ENCODE measurements around the gene EXOC7.

EXOC7 gene

DNA sequence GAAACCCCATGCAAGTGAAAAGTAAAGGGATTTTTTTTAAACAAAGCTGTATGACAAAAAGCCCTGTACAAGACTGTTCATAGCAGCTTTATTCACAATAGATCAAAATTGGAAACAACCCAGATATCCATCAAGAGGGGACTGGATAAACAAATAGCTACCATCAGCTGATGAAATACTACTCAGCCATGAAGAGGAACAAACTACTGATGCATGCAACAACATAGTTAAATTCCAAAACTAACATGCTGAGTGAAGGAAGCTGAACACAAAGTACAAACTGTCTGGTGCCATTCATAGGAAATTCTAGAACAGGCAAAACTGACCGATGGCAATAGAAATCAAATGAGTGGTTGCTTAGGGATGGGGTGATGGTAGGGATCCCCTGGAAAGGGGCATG lies 22.3 kb upstream of the EXOC7 start:
- H3K4me3 ChIP-seq (ENCODE audit: extremely low read depth, insufficient read depth, low read length, poor library complexity, severe bottlenecking), result no peak overlapping the region
- H3K36me3 ChIP-seq (ENCODE audit: control insufficient read depth, insufficient read depth, low read length), result no peaks in the 10 kb centered on the region
- H3K27ac ChIP-seq (ENCODE audit: low read depth, low read length, severe bottlenecking), result no peak overlapping the region
- H3K9me3 ChIP-seq (ENCODE audit: control insufficient read depth, low read length), result no peaks in the 10 kb centered on the region
- no peaks in the 10 kb centered on the region for H3K4me1 ChIP-seq (ENCODE audit: control insufficient read depth, insufficient read depth, low read length, poor library complexity, severe bottlenecking)
- 100% methylated on average over 1 of the region's 1 CpG for WGBS, 2 experiments (ENCODE audit: insufficient coverage in 2 of 2)

GRCh38 chr17:76125391-76125675 lies 21.7 kb upstream of the EXOC7 start:
- H3K36me3 ChIP-seq (ENCODE audit: control insufficient read depth, insufficient read depth, low read length), result no peaks in the 10 kb centered on the region
- no peak overlapping the region for H3K27ac ChIP-seq (ENCODE audit: low read depth, low read length, severe bottlenecking)
- H3K4me1 ChIP-seq (ENCODE audit: control insufficient read depth, insufficient read depth, low read length, poor library complexity, severe bottlenecking), result no peaks in the 10 kb centered on the region
- 79 to 89% methylated on average over 4 to 5 of the region's 5 CpGs for WGBS, 2 experiments (ENCODE audit: insufficient coverage in 2 of 2)
- H3K9me3 ChIP-seq (ENCODE audit: control insufficient read depth, low read length), result no peaks in the 10 kb centered on the region
- no peak overlapping the region for H3K4me3 ChIP-seq (ENCODE audit: extremely low read depth, insufficient read depth, low read length, poor library complexity, severe bottlenecking)

GRCh38 chr17:76124582-76125390 lies 21.2 kb upstream of the EXOC7 start:
- H3K9me3 ChIP-seq (ENCODE audit: control insufficient read depth, low read length), result no peaks in the 10 kb centered on the region
- H3K4me3 ChIP-seq (ENCODE audit: extremely low read depth, insufficient read depth, low read length, poor library complexity, severe bottlenecking), result no peak overlapping the region
- H3K36me3 ChIP-seq (ENCODE audit: control insufficient read depth, insufficient read depth, low read length), result no peaks in the 10 kb centered on the region
- 87 to 90% methylated on average over 13 to 18 of the region's 22 CpGs for WGBS, 2 experiments (ENCODE audit: insufficient coverage in 2 of 2)
- H3K27ac ChIP-seq (ENCODE audit: low read depth, low read length, severe bottlenecking), result no peak overlapping the region
- H3K4me1 ChIP-seq (ENCODE audit: control insufficient read depth, insufficient read depth, low read length, poor library complexity, severe bottlenecking), result no peaks in the 10 kb centered on the region

DNA sequence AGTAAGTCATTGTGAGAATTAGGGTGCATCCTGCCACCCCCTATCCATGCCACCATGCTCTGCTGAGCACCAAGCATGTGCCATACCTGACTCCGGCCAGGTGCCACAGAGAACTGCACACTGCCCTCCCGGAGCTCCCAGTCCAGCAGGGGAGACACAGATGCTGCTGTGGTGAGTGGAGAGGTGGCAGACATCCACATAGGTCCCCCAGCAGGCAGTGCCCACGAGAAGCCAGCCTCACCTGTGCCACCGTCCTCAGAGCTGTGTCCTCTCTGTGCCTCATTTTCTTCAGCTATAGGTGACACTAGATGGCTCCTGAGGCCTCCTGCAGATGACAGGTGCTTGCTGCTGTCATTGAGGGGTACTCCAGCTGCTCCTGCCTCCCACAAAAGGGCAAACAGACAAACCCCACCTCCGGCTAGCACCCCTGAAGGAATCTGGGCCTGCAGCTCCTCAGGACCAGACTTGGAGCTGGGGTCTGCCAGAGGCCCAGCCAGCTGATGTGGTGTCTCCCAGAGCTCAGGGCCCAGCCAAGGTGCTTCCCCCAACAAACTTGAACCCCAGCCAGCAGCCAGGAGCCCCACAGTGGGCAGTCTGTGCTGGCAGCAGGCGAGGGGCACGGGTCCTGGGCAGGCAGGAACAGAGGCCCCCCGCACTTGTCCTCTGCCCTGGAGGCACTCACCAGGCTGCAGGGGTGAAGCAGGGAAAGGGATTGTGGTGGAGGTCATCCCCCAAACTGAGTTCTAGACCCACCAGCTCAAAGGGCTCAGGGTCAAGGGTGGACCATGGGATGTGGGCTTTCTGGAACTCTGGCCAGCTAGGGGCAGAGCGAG lies 20.4 kb upstream of the EXOC7 start:
- H3K9me3 ChIP-seq (ENCODE audit: control insufficient read depth, low read length), result no peaks in the 10 kb centered on the region
- H3K27ac ChIP-seq (ENCODE audit: low read depth, low read length, severe bottlenecking), result no peak overlapping the region
- no peaks in the 10 kb centered on the region for H3K36me3 ChIP-seq (ENCODE audit: control insufficient read depth, insufficient read depth, low read length)
- H3K4me1 ChIP-seq (ENCODE audit: control insufficient read depth, insufficient read depth, low read length, poor library complexity, severe bottlenecking), result no peaks in the 10 kb centered on the region
- no peak overlapping the region for H3K4me3 ChIP-seq (ENCODE audit: extremely low read depth, insufficient read depth, low read length, poor library complexity, severe bottlenecking)
- WGBS, 2 experiments (ENCODE audit: insufficient coverage in 2 of 2), result 70 to 71% methylated on average over 8 to 9 of the region's 9 CpGs

DNA sequence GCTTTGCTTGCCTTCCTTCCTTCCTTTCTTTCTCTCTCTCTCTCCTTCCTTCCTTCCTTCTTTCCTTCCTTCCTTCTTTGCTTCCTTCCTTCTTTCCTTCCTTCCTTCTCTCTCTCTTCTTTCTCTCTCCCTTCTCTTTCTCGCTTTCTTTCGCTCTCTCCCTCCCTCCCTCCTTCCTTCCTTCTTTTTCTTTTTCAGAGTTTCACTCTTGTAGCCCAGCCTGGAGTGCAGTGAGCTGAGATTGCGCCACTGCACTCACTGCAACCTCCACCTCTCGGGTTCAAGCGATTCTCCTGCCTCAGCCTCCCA lies 19.6 kb upstream of the EXOC7 start:
- no peaks in the 10 kb centered on the region for H3K36me3 ChIP-seq (ENCODE audit: control insufficient read depth, insufficient read depth, low read length)
- H3K9me3 ChIP-seq (ENCODE audit: control insufficient read depth, low read length), result no peaks in the 10 kb centered on the region
- H3K4me3 ChIP-seq (ENCODE audit: extremely low read depth, insufficient read depth, low read length, poor library complexity, severe bottlenecking), result no peak overlapping the region
- H3K27ac ChIP-seq (ENCODE audit: low read depth, low read length, severe bottlenecking), result no peak overlapping the region
- no peaks in the 10 kb centered on the region for H3K4me1 ChIP-seq (ENCODE audit: control insufficient read depth, insufficient read depth, low read length, poor library complexity, severe bottlenecking)
- WGBS, 2 experiments (ENCODE audit: insufficient coverage in 2 of 2), result 65 to 67% methylated on average over 3 to 4 of the region's 5 CpGs

DNA sequence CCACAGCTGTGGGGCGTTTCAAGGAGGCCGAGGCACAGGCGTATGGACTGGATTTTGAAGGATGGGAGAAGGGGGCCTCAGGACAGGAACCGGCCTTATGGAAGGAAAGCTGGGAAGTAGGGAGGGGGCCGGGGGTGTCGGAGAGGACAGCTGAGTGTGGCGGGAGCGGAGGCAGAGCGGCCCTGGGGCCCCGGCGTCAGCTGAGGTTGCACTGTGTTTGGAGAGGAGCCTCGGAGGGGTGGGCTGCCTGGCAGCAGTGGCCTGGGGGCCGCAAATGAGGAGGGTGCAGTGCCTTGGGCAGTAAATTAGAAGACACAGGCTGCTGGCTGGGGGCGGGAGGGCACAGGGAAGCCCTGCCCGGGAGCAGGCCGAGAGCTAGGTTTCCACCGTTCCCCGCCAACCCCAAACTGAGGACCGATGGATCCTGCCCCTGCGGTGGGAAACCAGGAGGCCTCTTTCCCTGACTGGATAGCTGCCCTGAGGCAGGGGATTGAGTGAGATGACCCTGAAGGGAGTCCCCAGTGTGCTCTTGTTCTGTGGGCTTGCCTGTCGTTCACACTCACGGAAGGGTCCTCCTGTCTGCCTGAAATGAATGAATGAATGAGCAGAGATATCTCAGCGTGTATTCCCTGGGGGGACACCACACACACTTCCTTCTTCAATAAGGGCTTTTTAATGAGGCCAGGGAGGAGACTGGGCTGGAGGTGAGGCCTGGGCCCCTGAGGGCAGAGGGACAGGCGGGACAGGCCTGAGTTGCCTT lies 19.0 kb upstream of the EXOC7 start:
- Histone ChIP-seq H3K9me3 (ENCODE audit: control insufficient read depth, low read length) (no peaks in the 10 kb centered on the region), H3K27ac (ENCODE audit: low read depth, low read length, severe bottlenecking) (no peak overlapping the region), H3K4me1 (ENCODE audit: control insufficient read depth, insufficient read depth, low read length, poor library complexity, severe bottlenecking) (no peaks in the 10 kb centered on the region), H3K36me3 (ENCODE audit: control insufficient read depth, insufficient read depth, low read length) (no peaks in the 10 kb centered on the region), H3K4me3 (ENCODE audit: extremely low read depth, insufficient read depth, low read length, poor library complexity, severe bottlenecking) (no peak overlapping the region)
- WGBS, 2 experiments (ENCODE audit: insufficient coverage in 2 of 2), result 86 to 88% methylated on average over 19 to 22 of the region's 24 CpGs

GRCh38 chr17:76121932-76122430 lies 18.4 kb upstream of the EXOC7 start:
- no peak overlapping the region for H3K27ac ChIP-seq (ENCODE audit: low read depth, low read length, severe bottlenecking)
- no peaks in the 10 kb centered on the region for H3K36me3 ChIP-seq (ENCODE audit: control insufficient read depth, insufficient read depth, low read length)
- H3K4me3 ChIP-seq (ENCODE audit: extremely low read depth, insufficient read depth, low read length, poor library complexity, severe bottlenecking), result no peak overlapping the region
- H3K4me1 ChIP-seq (ENCODE audit: control insufficient read depth, insufficient read depth, low read length, poor library complexity, severe bottlenecking), result no peaks in the 10 kb centered on the region
- H3K9me3 ChIP-seq (ENCODE audit: control insufficient read depth, low read length), result no peaks in the 10 kb centered on the region
- WGBS, 2 experiments (ENCODE audit: insufficient coverage in 2 of 2), result 64 to 72% methylated on average over 25 to 42 of the region's 42 CpGs

- WGBS, 2 experiments (ENCODE audit: insufficient coverage in 2 of 2), result 80% methylated on average over 5 of the region's 5 CpGs
- no peaks in the 10 kb centered on the region for H3K4me1 ChIP-seq (ENCODE audit: control insufficient read depth, insufficient read depth, low read length, poor library complexity, severe bottlenecking)
- H3K27ac ChIP-seq (ENCODE audit: low read depth, low read length, severe bottlenecking), result no peak overlapping the region
- no peaks in the 10 kb centered on the region for H3K36me3 ChIP-seq (ENCODE audit: control insufficient read depth, insufficient read depth, low read length)
- H3K4me3 ChIP-seq (ENCODE audit: extremely low read depth, insufficient read depth, low read length, poor library complexity, severe bottlenecking), result no peak overlapping the region
- H3K9me3 ChIP-seq (ENCODE audit: control insufficient read depth, low read length), result no peaks in the 10 kb centered on the region
Measured at GRCh38 chr17:76120658-76121008, 17.0 kb upstream of the EXOC7 start.

GRCh38 chr17:76119409-76120371 lies 16.1 kb upstream of the EXOC7 start:
- Histone ChIP-seq H3K4me1 (ENCODE audit: control insufficient read depth, insufficient read depth, low read length, poor library complexity, severe bottlenecking) (no peaks in the 10 kb centered on the region), H3K27ac (ENCODE audit: low read depth, low read length, severe bottlenecking) (no peak overlapping the region), H3K4me3 (ENCODE audit: extremely low read depth, insufficient read depth, low read length, poor library complexity, severe bottlenecking) (no peak overlapping the region), H3K9me3 (ENCODE audit: control insufficient read depth, low read length) (no peaks in the 10 kb centered on the region), H3K36me3 (ENCODE audit: control insufficient read depth, insufficient read depth, low read length) (no peaks in the 10 kb centered on the region)
- WGBS, 2 experiments (ENCODE audit: insufficient coverage in 2 of 2), result 73 to 77% methylated on average over 15 to 18 of the region's 19 CpGs

DNA sequence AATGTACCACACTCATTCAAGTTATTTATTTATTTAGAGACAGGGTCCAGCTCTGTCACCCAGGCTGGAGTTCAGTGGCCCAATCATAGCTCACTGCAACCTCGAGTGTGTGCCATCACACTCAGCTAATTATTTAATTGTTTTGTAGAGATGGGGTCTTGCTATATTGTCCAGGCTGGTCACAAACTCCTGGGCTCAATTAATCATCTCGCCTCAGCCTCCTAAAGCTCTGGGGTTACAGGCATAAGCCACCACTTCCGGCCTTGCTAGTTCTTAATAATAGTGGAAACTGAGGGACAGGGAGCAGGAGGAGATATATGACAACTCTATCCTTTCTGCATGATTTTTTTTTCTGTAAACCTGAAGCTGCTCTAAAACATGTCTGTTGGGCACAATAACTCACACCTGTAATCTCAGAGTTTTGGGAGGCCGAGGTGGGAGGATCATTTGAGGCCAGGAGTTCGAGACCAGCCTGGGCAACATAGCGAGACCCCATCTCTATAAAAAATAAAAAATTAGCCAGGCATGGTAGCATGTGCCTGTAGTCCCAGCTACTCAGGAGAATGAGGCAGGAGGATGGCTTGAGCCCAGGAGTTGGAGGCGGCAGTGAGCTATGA lies 11.7 kb upstream of the EXOC7 start:
- H3K4me3 ChIP-seq (ENCODE audit: extremely low read depth, insufficient read depth, low read length, poor library complexity, severe bottlenecking), result no peak overlapping the region
- no peaks in the 10 kb centered on the region for H3K4me1 ChIP-seq (ENCODE audit: control insufficient read depth, insufficient read depth, low read length, poor library complexity, severe bottlenecking)
- no peak overlapping the region for H3K27ac ChIP-seq (ENCODE audit: low read depth, low read length, severe bottlenecking)
- WGBS, 2 experiments (ENCODE audit: insufficient coverage in 2 of 2), result 80 to 100% methylated on average over 1 of the region's 7 CpGs
- H3K36me3 ChIP-seq (ENCODE audit: control insufficient read depth, insufficient read depth, low read length), result no peaks in the 10 kb centered on the region
- no peaks in the 10 kb centered on the region for H3K9me3 ChIP-seq (ENCODE audit: control insufficient read depth, low read length)

All from mesodermal cell (in vitro differentiated cells).